GM23338 (cell line): ENCODE measurements around the gene TBL1XR1. TPM values are rescaled to one million over a fixed set of nuclear protein-coding genes. Genes with fewer than 3 reads are reported as not detected.

ENCODE experiments used
- ATAC-seq: fragments of 200-7000 bp; cut with Tn5 transposase; 3 replicates; pipeline ENCODE4 v1.9.1; 2020
- DNase-seq: peaks from one replicate; pipeline ENCODE4 v3.0.0-alpha.2; 2015; ENCODE audit warnings: low spot score
- H2AFZ ChIP-seq: fragments of 200-600 bp; sonication (generic); 2 replicates; pipeline ENCODE4 v1.8.0; 2016; ENCODE audit warnings: antibody characterized with exemption, mild to moderate bottlenecking, moderate library complexity
- H3F3A ChIP-seq: fragments of 200-600 bp; sonication (generic); replicated peaks from 2 replicates; pipeline ENCODE4 v1.8.0; 2017; ENCODE audit warnings: antibody characterized with exemption, mixed run types, low read depth
- H3K27ac ChIP-seq: fragments of 200-600 bp; sonication (generic); 2 replicates; pipeline ENCODE4 v1.6.1; 2016; ENCODE audit warnings: low read depth
- H3K27me3 ChIP-seq: fragments of 200-600 bp; sonication (generic); 2 replicates; pipeline ENCODE4 v1.8.0; 2016; ENCODE audit warnings: mild to moderate bottlenecking, mixed run types, moderate library complexity; ENCODE audit not compliant: insufficient read depth
- H3K36me3 ChIP-seq: fragments of 200-600 bp; sonication (generic); 2 replicates; pipeline ENCODE4 v1.8.0; 2016; ENCODE audit warnings: mild to moderate bottlenecking; ENCODE audit not compliant: insufficient read depth
- H3K4me1 ChIP-seq: fragments of 200-600 bp; sonication (generic); 2 replicates; pipeline ENCODE4 v1.8.0; 2016; ENCODE audit warnings: mild to moderate bottlenecking, moderate library complexity; ENCODE audit not compliant: insufficient read depth
- H3K4me2 ChIP-seq: fragments of 200-600 bp; sonication (generic); 2 replicates; pipeline ENCODE4 v1.7.1; 2017; ENCODE audit warnings: mixed run types
- H3K4me3 ChIP-seq: fragments of 200-600 bp; sonication (generic); 2 replicates; pipeline ENCODE4 v1.6.1; 2016; ENCODE audit warnings: mixed run types
- H3K79me2 ChIP-seq: fragments of 200-600 bp; sonication (generic); replicated peaks from 2 replicates; pipeline ENCODE4 v1.8.0; 2017; ENCODE audit warnings: mild to moderate bottlenecking; ENCODE audit not compliant: insufficient read depth
- H3K9me2 ChIP-seq: fragments of 200-600 bp; sonication (generic); 2 replicates; pipeline ENCODE4 v1.8.0; 2017; ENCODE audit not compliant: insufficient read depth
- H4K20me1 ChIP-seq: fragments of 200-600 bp; sonication (generic); replicated peaks from 2 replicates; pipeline ENCODE4 v1.8.0; 2017; ENCODE audit warnings: mild to moderate bottlenecking; ENCODE audit not compliant: insufficient read depth
- H3K27ac Mint-ChIP-seq: 2 replicates; pipeline ENCODE4 v1.8.0; 2020; ENCODE audit warnings: inconsistent platforms, mild to moderate bottlenecking, moderate library complexity, mixed read lengths
- H3K27me3 Mint-ChIP-seq: 3 replicates; pipeline ENCODE4 v1.8.0; 2022; ENCODE audit warnings: low read depth, mild to moderate bottlenecking, moderate library complexity, mixed read lengths, inconsistent platforms; ENCODE audit not compliant: insufficient read depth, poor library complexity
- H3K36me3 Mint-ChIP-seq: 3 replicates; pipeline ENCODE4 v1.8.0; 2021; ENCODE audit warnings: low read depth, mild to moderate bottlenecking, inconsistent platforms, moderate library complexity, mixed read lengths
- H3K4me1 Mint-ChIP-seq: 3 replicates; pipeline ENCODE4 v1.8.0; 2020; ENCODE audit warnings: mild to moderate bottlenecking, inconsistent platforms, mixed read lengths
- H3K4me3 Mint-ChIP-seq: 3 replicates; pipeline ENCODE4 v1.8.0; 2021; ENCODE audit warnings: moderate library complexity, mild to moderate bottlenecking, inconsistent platforms, mixed read lengths
- H3K9me3 Mint-ChIP-seq: 3 replicates; pipeline ENCODE4 v1.8.0; 2020; ENCODE audit warnings: moderate library complexity, mild to moderate bottlenecking, inconsistent platforms, mixed read lengths
- CREB1 ChIP-seq: fragments of 250-450 bp; sonication (Bioruptor Pico); IDR thresholded peaks from 2 replicates; pipeline ENCODE4 v1.5.0; 2020; ENCODE audit warnings: low read depth, mild to moderate bottlenecking, moderate library complexity
- EZH2 ChIP-seq: fragments of 200-600 bp; sonication (generic); IDR thresholded peaks from one replicate; pipeline ENCODE4 v1.8.0; 2017; ENCODE audit warnings: antibody characterized with exemption, mild to moderate bottlenecking, low read depth; ENCODE audit not compliant: unreplicated experiment
- EZH2phosphoT487 ChIP-seq: fragments of 200-600 bp; sonication (generic); IDR thresholded peaks from one replicate; pipeline ENCODE4 v1.8.1; 2018; ENCODE audit warnings: antibody characterized with exemption; ENCODE audit not compliant: unreplicated experiment
- JUNB ChIP-seq: IDR thresholded peaks from one replicate; pipeline ENCODE4 v1.6.1; 2016; ENCODE audit warnings: antibody characterized with exemption; ENCODE audit not compliant: unreplicated experiment
- NANOG ChIP-seq: IDR thresholded peaks from 2 replicates; pipeline ENCODE4 v1.6.1; 2016; ENCODE audit warnings: antibody characterized with exemption, borderline replicate concordance
- POLR2AphosphoS5 ChIP-seq: IDR thresholded peaks from 2 replicates; pipeline ENCODE4 v1.6.1; 2016; ENCODE audit warnings: antibody characterized with exemption, low read depth
- ZNF331 ChIP-seq: fragments of 250-450 bp; sonication (Bioruptor Pico); IDR thresholded peaks from 2 replicates; pipeline ENCODE4 v1.5.0; 2020; ENCODE audit warnings: low read depth, mild to moderate bottlenecking, moderate library complexity
- polyA plus RNA-seq: library from polyadenylated mRNA; unstranded; fragments of >200 nt; fragmentation: Nextera tagmentation; extraction: Ambion mirVana; gene quantifications from 2 replicates; pipeline ENCODE4 v1.2.1, GENCODE V29; 2016
- total RNA-seq: library from RNA; depleted of rRNA; stranded (reverse); fragments of >200 nt; shearing (Covaris generic); gene quantifications from 2 replicates; pipeline ENCODE4 v1.2.3, GENCODE V29; 2014
- TF ChIP-seq, protein P1 (sequence below): IDR thresholded peaks from one replicate; pipeline ENCODE4 v1.6.1; 2018; ENCODE audit warnings: antibody characterized with exemption; ENCODE audit not compliant: unreplicated experiment
- TF ChIP-seq, protein P2 (sequence below): IDR thresholded peaks from 2 replicates; pipeline ENCODE4 v1.6.1; 2016; ENCODE audit warnings: antibody characterized with exemption
- TF ChIP-seq, protein P3 (sequence below): fragments of 250-450 bp; sonication (Bioruptor Pico); IDR thresholded peaks from 2 replicates; pipeline ENCODE4 v1.5.0; 2020; ENCODE audit warnings: mild to moderate bottlenecking, moderate library complexity

Gene TBL1XR1
- total and polyA plus RNA-seq, 2 experiments from 2014 or later, result 49.6 to 122 TPM

- TF ChIP-seq, protein P1, sequence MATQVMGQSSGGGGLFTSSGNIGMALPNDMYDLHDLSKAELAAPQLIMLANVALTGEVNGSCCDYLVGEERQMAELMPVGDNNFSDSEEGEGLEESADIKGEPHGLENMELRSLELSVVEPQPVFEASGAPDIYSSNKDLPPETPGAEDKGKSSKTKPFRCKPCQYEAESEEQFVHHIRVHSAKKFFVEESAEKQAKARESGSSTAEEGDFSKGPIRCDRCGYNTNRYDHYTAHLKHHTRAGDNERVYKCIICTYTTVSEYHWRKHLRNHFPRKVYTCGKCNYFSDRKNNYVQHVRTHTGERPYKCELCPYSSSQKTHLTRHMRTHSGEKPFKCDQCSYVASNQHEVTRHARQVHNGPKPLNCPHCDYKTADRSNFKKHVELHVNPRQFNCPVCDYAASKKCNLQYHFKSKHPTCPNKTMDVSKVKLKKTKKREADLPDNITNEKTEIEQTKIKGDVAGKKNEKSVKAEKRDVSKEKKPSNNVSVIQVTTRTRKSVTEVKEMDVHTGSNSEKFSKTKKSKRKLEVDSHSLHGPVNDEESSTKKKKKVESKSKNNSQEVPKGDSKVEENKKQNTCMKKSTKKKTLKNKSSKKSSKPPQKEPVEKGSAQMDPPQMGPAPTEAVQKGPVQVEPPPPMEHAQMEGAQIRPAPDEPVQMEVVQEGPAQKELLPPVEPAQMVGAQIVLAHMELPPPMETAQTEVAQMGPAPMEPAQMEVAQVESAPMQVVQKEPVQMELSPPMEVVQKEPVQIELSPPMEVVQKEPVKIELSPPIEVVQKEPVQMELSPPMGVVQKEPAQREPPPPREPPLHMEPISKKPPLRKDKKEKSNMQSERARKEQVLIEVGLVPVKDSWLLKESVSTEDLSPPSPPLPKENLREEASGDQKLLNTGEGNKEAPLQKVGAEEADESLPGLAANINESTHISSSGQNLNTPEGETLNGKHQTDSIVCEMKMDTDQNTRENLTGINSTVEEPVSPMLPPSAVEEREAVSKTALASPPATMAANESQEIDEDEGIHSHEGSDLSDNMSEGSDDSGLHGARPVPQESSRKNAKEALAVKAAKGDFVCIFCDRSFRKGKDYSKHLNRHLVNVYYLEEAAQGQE, result no peak
- TF ChIP-seq NANOG, result no peak
Measured at GRCh38 chr3:177084616-177085015, 112.7 kb downstream of the TBL1XR1 start (continued).

DNA sequence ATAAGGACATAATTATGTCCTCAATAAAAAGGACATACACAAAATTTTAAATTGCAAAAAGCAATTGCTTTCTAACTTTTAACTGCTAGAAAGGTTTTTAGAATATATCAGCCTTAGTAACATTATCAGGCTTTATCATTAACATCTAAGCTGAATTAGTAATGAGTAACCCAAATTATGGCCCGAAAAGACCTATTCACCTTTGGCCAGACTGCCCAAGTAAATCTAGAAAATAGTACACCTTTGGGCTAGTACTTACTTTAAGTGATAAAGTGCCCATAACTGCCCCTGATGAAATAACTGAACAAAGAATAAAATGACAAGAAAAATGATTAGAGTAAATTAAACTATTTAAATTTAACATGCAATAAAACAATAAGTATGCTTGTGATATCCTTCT, 117.2 kb downstream of the TBL1XR1 start:
- Histone ChIP-seq H4K20me1 (peaks cover 46% of the 10 kb centered on the region), H3K36me3 (no peaks in the 10 kb centered on the region), H3K27me3 (no peaks in the 10 kb centered on the region), H3K9me2 (no peaks in the 10 kb centered on the region), H3K27ac (no peak overlapping the region), H3K4me2 (no peak overlapping the region), H3K4me1 (peaks cover 30% of the 10 kb centered on the region), H2AFZ (no peak overlapping the region), H3K4me3 (no peak overlapping the region), H3F3A (no peaks in the 10 kb centered on the region), H3K79me2 (peaks cover 99% of the 10 kb centered on the region)
- Mint-ChIP-seq H3K4me1 (peaks cover 23% of the 10 kb centered on the region), H3K36me3 (peaks cover 30% of the 10 kb centered on the region; the same call in 2 of the 3 replicates), H3K9me3 (no peaks in the 10 kb centered on the region), H3K27me3 (peaks cover 3% of the 10 kb centered on the region), H3K4me3 (no peak overlapping the region), H3K27ac (no peak overlapping the region)
- no peak for DNase-seq
- no peak for ATAC-seq
- TF ChIP-seq NANOG (no peak), EZH2phosphoT487 (no peak), POLR2AphosphoS5 (no peak), JUNB (no peak), EZH2 (no peak), CREB1 (no peak), ZNF331 (CRISPR knock-in tag) (no peak)
- TF ChIP-seq, protein P2, sequence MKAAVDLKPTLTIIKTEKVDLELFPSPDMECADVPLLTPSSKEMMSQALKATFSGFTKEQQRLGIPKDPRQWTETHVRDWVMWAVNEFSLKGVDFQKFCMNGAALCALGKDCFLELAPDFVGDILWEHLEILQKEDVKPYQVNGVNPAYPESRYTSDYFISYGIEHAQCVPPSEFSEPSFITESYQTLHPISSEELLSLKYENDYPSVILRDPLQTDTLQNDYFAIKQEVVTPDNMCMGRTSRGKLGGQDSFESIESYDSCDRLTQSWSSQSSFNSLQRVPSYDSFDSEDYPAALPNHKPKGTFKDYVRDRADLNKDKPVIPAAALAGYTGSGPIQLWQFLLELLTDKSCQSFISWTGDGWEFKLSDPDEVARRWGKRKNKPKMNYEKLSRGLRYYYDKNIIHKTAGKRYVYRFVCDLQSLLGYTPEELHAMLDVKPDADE, result no peak
- TF ChIP-seq, protein P1, result no peak
- TF ChIP-seq, protein P3, sequence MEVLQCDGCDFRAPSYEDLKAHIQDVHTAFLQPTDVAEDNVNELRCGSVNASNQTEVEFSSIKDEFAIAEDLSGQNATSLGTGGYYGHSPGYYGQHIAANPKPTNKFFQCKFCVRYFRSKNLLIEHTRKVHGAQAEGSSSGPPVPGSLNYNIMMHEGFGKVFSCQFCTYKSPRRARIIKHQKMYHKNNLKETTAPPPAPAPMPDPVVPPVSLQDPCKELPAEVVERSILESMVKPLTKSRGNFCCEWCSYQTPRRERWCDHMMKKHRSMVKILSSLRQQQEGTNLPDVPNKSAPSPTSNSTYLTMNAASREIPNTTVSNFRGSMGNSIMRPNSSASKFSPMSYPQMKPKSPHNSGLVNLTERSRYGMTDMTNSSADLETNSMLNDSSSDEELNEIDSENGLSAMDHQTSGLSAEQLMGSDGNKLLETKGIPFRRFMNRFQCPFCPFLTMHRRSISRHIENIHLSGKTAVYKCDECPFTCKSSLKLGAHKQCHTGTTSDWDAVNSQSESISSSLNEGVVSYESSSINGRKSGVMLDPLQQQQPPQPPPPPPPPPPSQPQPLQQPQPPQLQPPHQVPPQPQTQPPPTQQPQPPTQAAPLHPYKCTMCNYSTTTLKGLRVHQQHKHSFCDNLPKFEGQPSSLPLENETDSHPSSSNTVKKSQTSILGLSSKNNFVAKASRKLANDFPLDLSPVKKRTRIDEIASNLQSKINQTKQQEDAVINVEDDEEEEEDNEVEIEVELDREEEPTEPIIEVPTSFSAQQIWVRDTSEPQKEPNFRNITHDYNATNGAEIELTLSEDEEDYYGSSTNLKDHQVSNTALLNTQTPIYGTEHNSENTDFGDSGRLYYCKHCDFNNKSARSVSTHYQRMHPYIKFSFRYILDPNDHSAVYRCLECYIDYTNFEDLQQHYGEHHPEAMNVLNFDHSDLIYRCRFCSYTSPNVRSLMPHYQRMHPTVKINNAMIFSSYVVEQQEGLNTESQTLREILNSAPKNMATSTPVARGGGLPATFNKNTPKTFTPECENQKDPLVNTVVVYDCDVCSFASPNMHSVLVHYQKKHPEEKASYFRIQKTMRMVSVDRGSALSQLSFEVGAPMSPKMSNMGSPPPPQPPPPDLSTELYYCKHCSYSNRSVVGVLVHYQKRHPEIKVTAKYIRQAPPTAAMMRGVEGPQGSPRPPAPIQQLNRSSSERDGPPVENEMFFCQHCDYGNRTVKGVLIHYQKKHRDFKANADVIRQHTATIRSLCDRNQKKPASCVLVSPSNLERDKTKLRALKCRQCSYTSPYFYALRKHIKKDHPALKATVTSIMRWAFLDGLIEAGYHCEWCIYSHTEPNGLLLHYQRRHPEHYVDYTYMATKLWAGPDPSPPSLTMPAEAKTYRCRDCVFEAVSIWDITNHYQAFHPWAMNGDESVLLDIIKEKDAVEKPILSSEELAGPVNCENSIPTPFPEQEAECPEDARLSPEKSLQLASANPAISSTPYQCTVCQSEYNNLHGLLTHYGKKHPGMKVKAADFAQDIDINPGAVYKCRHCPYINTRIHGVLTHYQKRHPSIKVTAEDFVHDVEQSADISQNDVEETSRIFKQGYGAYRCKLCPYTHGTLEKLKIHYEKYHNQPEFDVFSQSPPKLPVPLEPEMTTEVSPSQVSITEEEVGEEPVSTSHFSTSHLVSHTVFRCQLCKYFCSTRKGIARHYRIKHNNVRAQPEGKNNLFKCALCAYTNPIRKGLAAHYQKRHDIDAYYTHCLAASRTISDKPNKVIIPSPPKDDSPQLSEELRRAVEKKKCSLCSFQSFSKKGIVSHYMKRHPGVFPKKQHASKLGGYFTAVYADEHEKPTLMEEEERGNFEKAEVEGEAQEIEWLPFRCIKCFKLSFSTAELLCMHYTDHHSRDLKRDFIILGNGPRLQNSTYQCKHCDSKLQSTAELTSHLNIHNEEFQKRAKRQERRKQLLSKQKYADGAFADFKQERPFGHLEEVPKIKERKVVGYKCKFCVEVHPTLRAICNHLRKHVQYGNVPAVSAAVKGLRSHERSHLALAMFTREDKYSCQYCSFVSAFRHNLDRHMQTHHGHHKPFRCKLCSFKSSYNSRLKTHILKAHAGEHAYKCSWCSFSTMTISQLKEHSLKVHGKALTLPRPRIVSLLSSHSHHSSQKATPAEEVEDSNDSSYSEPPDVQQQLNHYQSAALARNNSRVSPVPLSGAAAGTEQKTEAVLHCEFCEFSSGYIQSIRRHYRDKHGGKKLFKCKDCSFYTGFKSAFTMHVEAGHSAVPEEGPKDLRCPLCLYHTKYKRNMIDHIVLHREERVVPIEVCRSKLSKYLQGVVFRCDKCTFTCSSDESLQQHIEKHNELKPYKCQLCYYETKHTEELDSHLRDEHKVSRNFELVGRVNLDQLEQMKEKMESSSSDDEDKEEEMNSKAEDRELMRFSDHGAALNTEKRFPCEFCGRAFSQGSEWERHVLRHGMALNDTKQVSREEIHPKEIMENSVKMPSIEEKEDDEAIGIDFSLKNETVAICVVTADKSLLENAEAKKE (CRISPR knock-in tag), result no peak
